HAP-1 (cell line): ENCODE data around the gene THEM5.
"Not testable (repeated sequence)": the region's sequence is repeated elsewhere in the genome, so short reads cannot be mapped to it uniquely, and the experiment has no call there.

Source experiments
- DNase-seq, 2 experiments: peaks; one replicate each; pipeline ENCODE4 v3.0.0-alpha.2; 2016 to 2020; ENCODE audit warnings: low spot score in 2 of 2
- H3K27me3 ChIP-seq: fragments of 250-450 bp; sonication (Bioruptor Pico); 2 replicates; pipeline ENCODE4 v1.5.1; 2020; ENCODE audit warnings: low read depth, mild to moderate bottlenecking, moderate library complexity
- H3K36me3 ChIP-seq: fragments of 250-450 bp; sonication (Bioruptor Pico); replicated peaks from 2 replicates; pipeline ENCODE4 v1.5.1; 2020; ENCODE audit warnings: mild to moderate bottlenecking
- H3K4me1 ChIP-seq: fragments of 250-450 bp; sonication (Bioruptor Pico); 2 replicates; pipeline ENCODE4 v1.5.1; 2020; ENCODE audit warnings: mild to moderate bottlenecking
- H3K4me3 ChIP-seq: fragments of 250-450 bp; sonication (Bioruptor Pico); 2 replicates; pipeline ENCODE4 v1.5.1; 2020; ENCODE audit warnings: mild to moderate bottlenecking, moderate library complexity
- H3K9me3 ChIP-seq: fragments of 250-450 bp; sonication (Bioruptor Pico); 2 replicates; pipeline ENCODE4 v1.5.1; 2020; ENCODE audit warnings: mild to moderate bottlenecking, moderate library complexity
- in situ Hi-C: fragments of 300-500 bp; cut with MboI; formaldehyde crosslinking; loops from 3 replicates; pipeline ENCODE4 v1.14.3; 2020; ENCODE audit warnings: low sequenced_read_pairs, inconsistent platforms, mixed read lengths

The THEM5 gene, protein sequence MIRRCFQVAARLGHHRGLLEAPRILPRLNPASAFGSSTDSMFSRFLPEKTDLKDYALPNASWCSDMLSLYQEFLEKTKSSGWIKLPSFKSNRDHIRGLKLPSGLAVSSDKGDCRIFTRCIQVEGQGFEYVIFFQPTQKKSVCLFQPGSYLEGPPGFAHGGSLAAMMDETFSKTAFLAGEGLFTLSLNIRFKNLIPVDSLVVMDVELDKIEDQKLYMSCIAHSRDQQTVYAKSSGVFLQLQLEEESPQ

DNA sequence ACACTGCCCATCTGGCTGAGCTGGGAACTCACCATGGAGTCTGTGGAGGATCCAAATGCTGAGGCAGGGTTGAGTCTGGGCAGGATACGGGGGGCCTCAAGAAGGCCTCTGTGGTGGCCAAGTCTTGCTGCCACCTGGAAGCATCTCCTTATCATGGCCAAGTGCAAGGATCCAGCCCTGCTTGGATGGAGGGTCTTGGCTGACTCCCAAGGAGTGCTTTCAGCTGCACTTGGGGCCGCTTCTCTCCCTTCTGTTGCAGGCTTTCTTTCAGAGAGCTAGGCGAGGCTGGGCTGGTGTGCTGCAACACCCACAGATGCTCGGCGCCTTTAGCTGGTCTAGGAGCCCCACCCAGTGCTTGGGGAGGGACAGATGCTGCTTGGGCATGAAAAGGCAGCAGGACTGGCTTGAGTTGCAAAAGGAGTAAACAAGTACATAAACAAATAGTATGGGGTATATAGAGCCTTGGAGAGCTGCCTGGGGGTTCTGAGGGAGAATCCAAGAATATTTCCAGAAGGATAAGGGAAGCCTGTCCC lies at the start of gene THEM5:
Gene THEM5 (minus strand): TSS at position 302 of the 533 bp plus-strand sequence. CDS start 147 bp downstream, at position 155.
- Histone ChIP-seq H3K9me3 (no peaks in the 10 kb centered on the region), H3K27me3 (peaks cover 10% of the 10 kb centered on the region; the same call in 1 of the 2 replicates), H3K36me3 (no peaks in the 10 kb centered on the region), H3K4me3 (no peak within 1 kb of the TSS), H3K4me1 (no peaks in the 10 kb centered on the region)
- in situ Hi-C loops: no loop called here
- no peak for DNase-seq

DNA sequence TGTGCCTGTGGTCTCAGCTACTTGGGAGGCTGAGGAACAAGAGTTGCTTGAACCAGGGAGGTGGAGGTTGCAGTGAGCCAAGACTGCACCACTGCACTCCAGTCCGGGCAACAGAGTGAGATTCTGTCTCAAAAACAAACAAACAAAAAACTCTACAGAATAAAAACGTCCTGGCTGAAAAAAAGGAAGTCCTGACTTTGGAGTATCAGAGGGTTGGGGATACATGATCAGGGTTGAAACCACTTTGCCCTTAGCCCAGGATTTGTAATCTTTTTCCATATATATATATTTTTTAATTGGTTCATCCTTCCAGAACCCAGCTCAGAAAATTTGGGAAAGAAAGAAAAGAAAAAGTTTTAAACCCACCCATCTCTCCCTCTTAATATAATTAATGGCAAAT lies 49.3 kb upstream of the THEM5 start:
- Histone ChIP-seq H3K9me3 (peaks cover 26% of the 10 kb centered on the region), H3K27me3 (no peaks in the 10 kb centered on the region), H3K4me3 (no peak overlapping the region), H3K4me1 (peaks cover 5% of the 10 kb centered on the region; the same call in 1 of the 2 replicates), H3K36me3 (peaks cover 8% of the 10 kb centered on the region)
- in situ Hi-C loops: no loop called here
- DNase-seq: no peak

DNA sequence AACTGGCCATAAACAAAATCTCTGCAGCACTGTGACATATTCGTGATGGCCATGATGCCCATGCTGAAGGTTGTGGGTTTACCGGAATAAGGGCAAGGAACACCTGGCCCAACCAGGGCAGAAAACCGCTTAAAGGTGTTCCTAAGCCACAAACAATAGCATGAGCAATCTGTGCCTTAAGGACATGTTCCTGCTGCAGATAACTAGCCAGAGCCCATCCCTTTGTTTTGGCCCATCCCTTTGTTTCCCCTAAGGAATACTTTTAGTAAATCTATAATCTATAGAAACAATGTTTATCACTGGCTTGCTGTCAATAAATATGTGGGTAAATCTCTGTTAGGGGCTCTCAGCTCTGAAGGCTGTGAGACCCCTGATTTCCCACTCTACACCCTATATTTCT lies 47.3 kb upstream of the THEM5 start:
- peaks cover 18% of the 10 kb centered on the region for H3K9me3 ChIP-seq
- H3K4me3 ChIP-seq, H3K27me3 ChIP-seq, H3K4me1 ChIP-seq, DNase-seq, H3K36me3 ChIP-seq, in situ Hi-C loops: not testable (repeated sequence)

DNA sequence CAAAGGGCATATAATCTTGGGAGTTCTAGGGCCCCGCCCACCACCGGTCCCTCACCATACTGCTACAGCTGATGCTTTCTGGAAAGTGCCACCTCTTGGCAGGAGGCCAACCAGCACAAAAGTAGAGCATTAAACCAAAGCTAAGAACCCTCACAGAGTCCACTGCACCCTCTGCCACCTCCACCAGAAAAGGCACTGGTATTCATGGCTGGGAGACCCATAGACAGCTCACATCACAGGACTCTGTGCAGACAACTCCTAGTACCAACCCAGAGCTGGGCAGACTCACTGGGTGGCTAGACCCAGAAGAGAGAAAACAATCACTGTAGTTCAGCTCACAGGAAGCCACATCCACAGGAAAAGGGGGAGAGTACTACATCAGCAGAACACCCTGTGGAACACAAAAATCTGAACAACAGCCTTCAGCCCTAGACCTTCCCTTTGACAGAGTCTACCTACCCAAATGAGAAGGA lies 45.0 kb upstream of the THEM5 start:
- peaks cover 5% of the 10 kb centered on the region; the same call in 1 of the 2 replicates for H3K4me1 ChIP-seq
- H3K4me3 ChIP-seq: no peak overlapping the region
- H3K9me3 ChIP-seq: peaks cover 13% of the 10 kb centered on the region
- no peak for DNase-seq
- in situ Hi-C loops: no loop called here
- H3K27me3 ChIP-seq: no peaks in the 10 kb centered on the region
- peaks cover 5% of the 10 kb centered on the region for H3K36me3 ChIP-seq

DNA sequence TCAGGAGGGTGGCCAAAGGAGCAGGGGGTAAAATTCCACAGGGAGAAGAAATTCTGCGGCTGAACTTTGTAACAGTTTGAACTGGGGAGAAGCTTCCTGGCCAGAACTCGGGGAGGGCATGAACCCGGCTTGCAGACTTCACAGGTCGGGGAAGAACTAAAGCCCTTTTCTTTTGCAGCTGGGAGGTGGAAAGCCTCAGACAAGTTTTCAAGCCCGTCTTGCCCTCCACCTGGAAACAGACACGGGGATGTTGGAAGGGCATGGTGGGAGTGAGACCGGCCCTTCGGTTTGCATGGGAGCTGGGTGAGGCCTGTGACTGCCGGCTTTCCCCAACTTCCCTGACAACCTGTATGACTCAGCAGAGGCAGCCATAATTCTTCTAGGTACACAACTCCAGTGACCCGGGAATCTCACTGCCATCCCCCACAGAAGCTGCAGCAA lies 44.5 kb upstream of the THEM5 start:
- H3K9me3 ChIP-seq: peaks cover 13% of the 10 kb centered on the region
- no peak for DNase-seq
- H3K27me3 ChIP-seq: no peaks in the 10 kb centered on the region
- H3K36me3 ChIP-seq: peaks cover 5% of the 10 kb centered on the region
- peaks cover 5% of the 10 kb centered on the region; the same call in 1 of the 2 replicates for H3K4me1 ChIP-seq
- H3K4me3 ChIP-seq: no peak overlapping the region
- in situ Hi-C loops: no loop called here

DNA sequence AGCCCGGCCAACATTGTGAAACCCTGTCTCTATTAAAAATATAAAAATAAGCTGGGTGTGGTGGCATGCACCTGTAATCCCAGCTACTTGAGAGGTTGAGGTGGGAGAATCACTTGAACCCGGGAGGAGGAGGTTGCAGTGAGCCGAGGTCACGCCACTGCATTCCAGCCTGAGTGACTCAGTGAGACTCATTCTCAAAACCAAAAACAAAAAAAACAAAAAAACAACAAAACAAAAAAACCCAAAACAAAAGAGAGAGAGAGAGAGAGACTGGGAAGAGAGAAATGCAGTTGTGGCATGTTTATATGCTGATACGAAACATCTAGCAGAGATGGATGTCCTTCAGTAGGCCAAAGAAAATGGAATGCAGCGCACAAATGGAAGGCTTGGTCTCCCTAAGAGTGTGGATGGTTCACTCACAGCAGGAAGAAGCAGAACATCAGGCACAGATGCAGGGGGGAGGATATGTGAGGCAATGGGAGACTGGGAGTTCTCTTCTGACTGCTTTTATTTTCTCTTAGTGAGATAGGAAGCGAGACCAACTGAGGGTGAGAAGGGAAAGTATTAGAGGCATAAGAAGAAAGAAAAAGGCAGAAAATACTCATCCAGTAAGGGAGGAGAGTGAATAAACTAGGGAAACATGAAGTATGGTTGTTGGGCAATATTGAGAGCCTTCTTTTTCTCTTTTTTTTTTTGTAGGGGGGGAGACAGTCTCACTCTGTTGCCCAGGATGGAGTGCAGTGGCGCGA lies 39.8 kb upstream of the THEM5 start:
- H3K9me3 ChIP-seq: no peaks in the 10 kb centered on the region
- in situ Hi-C loops: no loop called here

DNA sequence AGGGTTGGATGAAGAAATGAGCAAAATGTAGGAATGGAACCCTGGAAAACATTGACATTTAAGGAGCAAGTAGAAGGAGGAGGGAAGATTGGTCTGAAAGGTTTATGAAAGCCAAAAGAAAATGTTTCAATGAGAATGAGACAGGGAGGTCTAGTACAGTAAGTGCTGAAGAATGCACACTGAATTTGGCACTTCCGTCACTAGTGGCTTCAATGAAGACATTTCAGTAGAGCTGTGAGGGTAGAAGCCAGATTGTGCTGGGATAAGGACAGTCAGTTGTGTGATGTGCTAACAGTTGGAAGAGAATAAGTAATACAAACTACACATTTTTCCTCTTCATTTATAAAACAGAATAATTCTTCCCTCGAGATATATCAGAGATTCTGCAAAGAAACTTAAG lies 38.7 kb upstream of the THEM5 start:
- Histone ChIP-seq H3K9me3 (no peaks in the 10 kb centered on the region), H3K4me3 (no peak overlapping the region)
- in situ Hi-C loops: no loop called here

More for the DNA sequence above, 39.8 kb upstream of the THEM5 start:
- no peaks in the 10 kb centered on the region for H3K27me3 ChIP-seq
- no peak overlapping the region for H3K4me3 ChIP-seq
- no peak for DNase-seq
- H3K4me1 ChIP-seq: no peaks in the 10 kb centered on the region
- H3K36me3 ChIP-seq: peaks cover 14% of the 10 kb centered on the region

DNA sequence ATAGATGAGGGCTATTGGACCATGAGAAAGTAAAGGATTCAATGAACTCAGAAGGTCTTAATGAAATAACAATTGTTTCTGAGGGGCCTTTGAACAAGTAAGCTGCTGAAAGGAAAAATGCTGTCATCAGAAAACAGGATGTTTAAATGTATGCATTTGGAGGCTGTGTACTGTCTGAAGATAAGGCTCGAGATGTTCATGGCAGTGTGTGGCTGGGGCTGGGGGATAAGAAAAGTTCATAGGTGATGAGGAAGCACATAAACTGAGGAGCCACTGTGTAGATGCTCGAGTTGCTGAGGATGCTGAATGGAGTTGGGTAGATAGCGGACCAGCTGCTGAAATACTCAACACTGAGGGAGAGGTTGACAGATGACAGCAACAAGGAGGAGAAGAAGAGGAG lies 38.0 kb upstream of the THEM5 start:
- in situ Hi-C loops: no loop called here
- no peaks in the 10 kb centered on the region for H3K27me3 ChIP-seq
- no peaks in the 10 kb centered on the region for H3K4me1 ChIP-seq
- peaks cover 18% of the 10 kb centered on the region for H3K36me3 ChIP-seq
- H3K9me3 ChIP-seq: peaks cover 2% of the 10 kb centered on the region; the same call in 1 of the 2 replicates
- H3K4me3 ChIP-seq: no peak overlapping the region
- DNase-seq: no peak

More for the DNA sequence above, 38.7 kb upstream of the THEM5 start:
- Histone ChIP-seq H3K4me1 (no peaks in the 10 kb centered on the region), H3K27me3 (no peaks in the 10 kb centered on the region), H3K36me3 (peaks cover 14% of the 10 kb centered on the region)
- DNase-seq: no peak

DNA sequence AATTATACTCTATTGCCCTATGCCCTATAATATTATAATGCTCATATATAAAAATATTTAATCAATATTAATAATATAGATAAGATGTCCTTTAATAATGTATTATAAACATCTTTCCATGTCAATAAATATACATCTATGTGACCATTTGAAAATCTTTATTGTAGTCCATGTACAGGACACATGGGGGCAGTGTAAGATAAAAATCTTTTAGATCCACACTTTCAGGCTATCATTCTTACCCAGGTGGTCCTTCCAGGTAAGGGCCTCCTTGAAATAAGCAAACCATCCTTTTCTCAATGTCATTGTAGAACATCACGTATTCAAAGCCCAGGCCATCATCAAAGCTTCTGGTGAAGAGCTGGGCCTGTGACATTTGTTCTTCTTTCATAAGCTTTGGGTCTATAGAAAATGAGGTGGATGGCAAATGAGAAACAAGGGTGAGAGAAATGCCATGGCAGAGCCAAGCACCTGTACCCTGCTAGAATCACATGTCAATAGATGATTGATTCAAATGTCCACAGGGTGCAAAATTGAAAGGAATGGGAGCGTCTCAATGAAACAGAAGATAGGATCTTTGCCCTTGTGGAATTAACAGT lies 35.6 kb upstream of the THEM5 start:
- in situ Hi-C loops: no loop called here
- H3K36me3 ChIP-seq: peaks cover 16% of the 10 kb centered on the region
- no peaks in the 10 kb centered on the region for H3K27me3 ChIP-seq
- no peaks in the 10 kb centered on the region for H3K4me1 ChIP-seq
- DNase-seq: no peak
- H3K4me3 ChIP-seq: no peak overlapping the region
- H3K9me3 ChIP-seq: peaks cover 3% of the 10 kb centered on the region; the same call in 1 of the 2 replicates

DNA sequence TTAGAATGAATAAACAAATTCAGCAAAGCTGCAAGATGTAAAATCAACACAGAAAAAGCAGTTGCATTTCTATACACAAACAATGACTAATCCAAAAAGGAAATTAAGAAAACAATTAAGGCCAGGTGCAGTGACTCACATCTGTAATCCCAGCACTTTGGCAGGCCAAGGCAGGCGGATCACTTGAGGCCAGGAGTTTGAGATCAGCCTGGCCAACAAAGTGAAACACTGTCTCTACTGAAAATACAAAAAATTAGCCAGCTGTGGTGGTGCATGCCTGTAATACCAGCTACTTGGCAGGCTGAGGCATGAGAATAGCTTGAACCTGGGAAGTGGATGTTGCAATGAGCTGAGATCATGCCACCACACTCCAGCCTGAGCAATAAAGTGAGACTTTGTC lies 33.5 kb upstream of the THEM5 start:
- in situ Hi-C loops: no loop called here
- DNase-seq: no peak
- H3K9me3 ChIP-seq: peaks cover 3% of the 10 kb centered on the region; the same call in 1 of the 2 replicates
- no peak overlapping the region for H3K4me3 ChIP-seq
- peaks cover 11% of the 10 kb centered on the region for H3K36me3 ChIP-seq
- H3K27me3 ChIP-seq: no peaks in the 10 kb centered on the region
- H3K4me1 ChIP-seq: no peaks in the 10 kb centered on the region

DNA sequence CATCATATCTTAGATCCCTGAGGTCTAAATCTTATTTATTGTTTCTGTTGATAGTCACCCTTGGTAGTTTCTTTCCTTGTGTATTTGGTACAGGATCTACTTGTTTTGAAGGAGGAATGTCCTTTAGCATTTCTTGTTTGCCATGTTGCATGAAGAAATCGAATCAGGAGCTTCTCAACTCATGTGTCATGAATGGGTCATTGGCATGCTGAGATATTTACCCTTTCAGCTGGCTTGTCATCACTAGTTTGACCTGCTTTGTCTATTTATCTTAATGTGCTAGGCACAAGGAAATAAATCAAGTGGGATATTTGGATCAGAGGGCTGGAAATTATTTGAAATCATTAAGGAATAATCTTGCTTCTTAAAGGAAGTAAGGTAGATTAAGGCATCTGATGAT lies 32.0 kb upstream of the THEM5 start:
- peaks cover 3% of the 10 kb centered on the region; the same call in 1 of the 2 replicates for H3K9me3 ChIP-seq
- H3K4me1 ChIP-seq: no peaks in the 10 kb centered on the region
- in situ Hi-C loops: no loop called here
- H3K36me3 ChIP-seq: peaks cover 5% of the 10 kb centered on the region
- no peaks in the 10 kb centered on the region for H3K27me3 ChIP-seq
- H3K4me3 ChIP-seq: no peak overlapping the region
- DNase-seq: no peak

DNA sequence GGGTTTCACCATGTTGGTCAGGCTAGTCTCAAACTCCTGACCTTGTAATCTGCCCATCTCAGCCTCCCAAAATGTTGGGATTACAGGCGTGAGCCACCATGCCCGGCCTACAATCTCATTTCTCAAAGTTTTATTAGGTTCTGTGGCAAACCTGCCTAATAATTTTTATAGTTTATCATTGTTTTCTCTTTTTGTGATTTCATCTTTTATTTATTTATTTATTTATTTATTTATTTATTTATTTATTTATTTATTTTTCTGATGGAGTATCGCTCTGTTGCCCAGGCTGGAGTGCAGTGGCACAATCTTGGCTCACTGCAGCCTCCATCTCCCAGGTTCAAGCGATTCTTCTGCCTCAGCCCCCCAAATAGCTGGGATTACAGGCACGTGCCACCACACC lies 31.4 kb upstream of the THEM5 start:
- H3K4me1 ChIP-seq, in situ Hi-C loops, DNase-seq, H3K27me3 ChIP-seq, H3K4me3 ChIP-seq, H3K36me3 ChIP-seq, H3K9me3 ChIP-seq: not testable (repeated sequence)

DNA sequence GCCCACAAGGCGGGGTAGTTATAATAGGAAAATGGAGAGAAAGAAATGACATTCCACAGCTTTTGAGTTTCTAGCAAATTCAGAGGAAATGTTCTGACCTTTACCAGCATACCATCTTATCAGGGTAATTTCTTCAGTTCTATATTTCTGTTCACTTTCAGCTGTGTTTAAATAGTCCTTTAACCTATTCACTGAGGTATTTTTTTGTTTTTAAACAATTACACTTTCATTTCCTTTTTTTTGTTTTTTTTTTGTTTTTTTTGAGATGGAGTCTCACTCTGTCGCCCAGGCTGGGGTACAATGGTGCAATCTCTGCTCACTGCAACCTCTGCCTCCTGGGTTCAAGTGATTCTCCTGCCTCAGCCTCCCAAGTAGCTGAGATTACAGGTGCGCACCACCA lies 30.9 kb upstream of the THEM5 start:
- in situ Hi-C loops, DNase-seq, H3K9me3 ChIP-seq: not testable (repeated sequence)

DNA sequence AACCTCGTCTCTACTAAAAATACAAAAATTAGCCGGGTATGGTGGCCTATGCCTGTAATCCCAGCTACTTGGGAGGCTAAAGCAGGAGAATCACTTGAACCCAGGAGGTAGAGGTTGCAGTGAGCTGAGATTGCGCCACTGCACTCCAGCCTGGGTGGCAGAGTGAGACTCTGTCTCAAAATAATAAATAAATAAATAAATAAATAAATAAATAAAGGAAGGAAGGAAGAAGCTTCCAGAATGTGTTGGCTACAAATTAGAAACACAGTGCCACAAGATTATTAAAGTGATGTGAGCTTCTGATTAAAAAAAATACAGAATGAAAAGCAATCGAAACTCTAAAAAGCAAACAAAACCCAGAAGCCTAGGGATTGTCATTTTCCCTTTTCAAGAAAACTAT lies 30.4 kb upstream of the THEM5 start:
- in situ Hi-C loops, H3K27me3 ChIP-seq, H3K36me3 ChIP-seq, H3K4me3 ChIP-seq, H3K9me3 ChIP-seq, H3K4me1 ChIP-seq, DNase-seq: not testable (repeated sequence)

More for the DNA sequence above, 30.9 kb upstream of the THEM5 start:
- H3K4me1 ChIP-seq, H3K36me3 ChIP-seq, H3K27me3 ChIP-seq, H3K4me3 ChIP-seq: not testable (repeated sequence)
